GM18870 (cell line): Measurements from ENCODE around the gene EYA4.

Experiments
- ATAC-seq: cut with Tn5 transposase; IDR thresholded peaks from one replicate; pipeline ENCODE4 v1.9.1; 2021; ENCODE audit warnings: moderate library complexity; ENCODE audit not compliant: unreplicated experiment

Gene EYA4

GRCh38 chr6:133559926-133560325, 318.8 kb downstream of the EYA4 start:
- ATAC-seq: no peak

GRCh38 chr6:133567636-133568035, 326.5 kb downstream of the EYA4 start:
- no peak for ATAC-seq

- peak; percentile 68 for ATAC-seq
Measured at GRCh38 chr6:133568970-133569889, 328.1 kb downstream of the EYA4 start.

- no peak for ATAC-seq
Measured at GRCh38 chr6:133571681-133572080, 330.5 kb downstream of the EYA4 start.

- ATAC-seq: no peak
Measured at GRCh38 chr6:133577851-133578250, 336.7 kb downstream of the EYA4 start.
